ENCODE measurements around the gene HSD11B1.

Gene HSD11B1

DNA sequence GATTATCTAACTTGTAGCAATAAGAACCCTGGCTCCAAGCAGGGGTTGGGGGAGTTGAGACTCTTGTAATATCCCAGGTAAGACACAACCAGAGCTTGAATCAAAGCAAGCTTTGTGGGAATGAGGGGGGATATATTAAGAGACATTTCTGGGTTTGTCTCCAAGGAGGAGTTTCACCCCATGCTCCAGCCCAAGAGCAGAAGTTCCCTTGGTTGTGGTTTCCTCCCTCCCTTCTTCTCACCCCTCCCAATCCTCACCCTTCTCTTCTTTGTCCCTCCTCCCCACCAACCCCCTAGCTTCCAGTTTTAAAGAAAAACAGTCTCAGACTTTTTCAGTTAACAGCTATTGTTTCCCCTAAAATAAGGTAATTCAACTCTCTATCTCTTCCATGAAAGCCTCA, 63.1 kb downstream of the HSD11B1 start:
- Histone ChIP-seq H3K27ac (peak overlapping the region; percentile 76), H2AFZ (ENCODE audit: low read depth) (no peak overlapping the region), H3K36me3 (ENCODE audit: insufficient read depth) (no peaks in the 10 kb centered on the region), H3K79me2 (ENCODE audit: insufficient read depth, low read depth) (peaks cover 10% of the 10 kb centered on the region), H3K4me2 (peak overlapping the region; percentile 74), H3K4me1 (ENCODE audit: low read depth, poor library complexity, severe bottlenecking) (peaks cover 39% of the 10 kb centered on the region), H3K9ac (peak overlapping the region; percentile 0; the same call in 1 of the 2 replicates), H3K27me3 (ENCODE audit: insufficient read depth, low read depth) (no peaks in the 10 kb centered on the region), H3K4me3 (IDR thresholded peaks at IDR 0.05; ENCODE audit: insufficient read depth, low read depth, low read length) (no peak overlapping the region), H4K20me1 (ENCODE audit: insufficient read depth) (no peaks in the 10 kb centered on the region)
- TF ChIP-seq, protein P1, sequence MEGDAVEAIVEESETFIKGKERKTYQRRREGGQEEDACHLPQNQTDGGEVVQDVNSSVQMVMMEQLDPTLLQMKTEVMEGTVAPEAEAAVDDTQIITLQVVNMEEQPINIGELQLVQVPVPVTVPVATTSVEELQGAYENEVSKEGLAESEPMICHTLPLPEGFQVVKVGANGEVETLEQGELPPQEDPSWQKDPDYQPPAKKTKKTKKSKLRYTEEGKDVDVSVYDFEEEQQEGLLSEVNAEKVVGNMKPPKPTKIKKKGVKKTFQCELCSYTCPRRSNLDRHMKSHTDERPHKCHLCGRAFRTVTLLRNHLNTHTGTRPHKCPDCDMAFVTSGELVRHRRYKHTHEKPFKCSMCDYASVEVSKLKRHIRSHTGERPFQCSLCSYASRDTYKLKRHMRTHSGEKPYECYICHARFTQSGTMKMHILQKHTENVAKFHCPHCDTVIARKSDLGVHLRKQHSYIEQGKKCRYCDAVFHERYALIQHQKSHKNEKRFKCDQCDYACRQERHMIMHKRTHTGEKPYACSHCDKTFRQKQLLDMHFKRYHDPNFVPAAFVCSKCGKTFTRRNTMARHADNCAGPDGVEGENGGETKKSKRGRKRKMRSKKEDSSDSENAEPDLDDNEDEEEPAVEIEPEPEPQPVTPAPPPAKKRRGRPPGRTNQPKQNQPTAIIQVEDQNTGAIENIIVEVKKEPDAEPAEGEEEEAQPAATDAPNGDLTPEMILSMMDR (conservative IDR thresholded peaks at IDR 0.05; ENCODE audit: low read depth, low read length): peak; percentile 1; the same call in 1 of the 2 replicates

DNA sequence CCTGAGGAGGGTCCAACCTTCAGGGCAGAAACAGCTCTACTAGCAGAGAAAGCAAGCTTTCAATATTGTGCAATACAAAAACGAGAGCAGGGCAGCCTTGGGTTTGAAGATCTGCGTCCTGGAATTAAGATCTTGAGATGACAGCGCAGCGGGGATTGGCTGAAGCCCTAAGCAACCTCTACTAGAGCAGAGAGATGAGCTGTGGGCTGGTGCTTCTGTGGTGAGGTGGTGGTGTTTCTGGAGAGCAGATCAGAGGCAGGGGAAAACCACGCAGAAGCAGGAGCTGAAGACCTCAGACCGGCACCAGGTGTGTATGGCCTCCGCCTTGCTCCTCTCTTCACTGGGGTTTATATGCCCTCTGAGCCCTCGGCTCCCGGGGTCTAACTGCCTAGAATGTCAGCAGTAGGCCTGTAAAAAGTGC, 63.7 kb downstream of the HSD11B1 start:
- TF ChIP-seq, protein P1 (conservative IDR thresholded peaks at IDR 0.05; ENCODE audit: low read depth, low read length): no peak
- H3K4me2 ChIP-seq: peak overlapping the region; percentile 74
- peak overlapping the region; percentile 76 for H3K27ac ChIP-seq
- H3K9ac ChIP-seq: peak overlapping the region; percentile 48
- peaks cover 10% of the 10 kb centered on the region for H3K79me2 ChIP-seq (ENCODE audit: insufficient read depth, low read depth)
- peak overlapping the region; percentile 56; the same call in 1 of the 2 replicates for H2AFZ ChIP-seq (ENCODE audit: low read depth)
- H3K4me3 ChIP-seq (IDR thresholded peaks at IDR 0.05; ENCODE audit: insufficient read depth, low read depth, low read length): peak overlapping the region; percentile 53
- peaks cover 40% of the 10 kb centered on the region for H3K4me1 ChIP-seq (ENCODE audit: low read depth, poor library complexity, severe bottlenecking)
- no peaks in the 10 kb centered on the region for H4K20me1 ChIP-seq (ENCODE audit: insufficient read depth)
- H3K27me3 ChIP-seq (ENCODE audit: insufficient read depth, low read depth): no peaks in the 10 kb centered on the region
- H3K36me3 ChIP-seq (ENCODE audit: insufficient read depth): 0 out of 2 replicates have a peak, but pooled peaks cover 4% of the 10 kb centered on the region

GRCh38 chr1:209769171-209769904, 64.7 kb downstream of the HSD11B1 start:
- peaks cover 10% of the 10 kb centered on the region for H3K79me2 ChIP-seq (ENCODE audit: insufficient read depth, low read depth)
- H3K36me3 ChIP-seq (ENCODE audit: insufficient read depth): 0 out of 2 replicates have a peak, but pooled peaks cover 4% of the 10 kb centered on the region
- no peaks in the 10 kb centered on the region for H3K27me3 ChIP-seq (ENCODE audit: insufficient read depth, low read depth)
- TF ChIP-seq, protein P1 (conservative IDR thresholded peaks at IDR 0.05; ENCODE audit: low read depth, low read length): no peak
- peak overlapping the region; percentile 48 for H3K9ac ChIP-seq
- H3K4me3 ChIP-seq (IDR thresholded peaks at IDR 0.05; ENCODE audit: insufficient read depth, low read depth, low read length): peak overlapping the region; percentile 53
- H3K4me2 ChIP-seq: peak overlapping the region; percentile 74
- H4K20me1 ChIP-seq (ENCODE audit: insufficient read depth): no peaks in the 10 kb centered on the region
- H2AFZ ChIP-seq (ENCODE audit: low read depth): peak overlapping the region; percentile 56; the same call in 1 of the 2 replicates
- H3K4me1 ChIP-seq (ENCODE audit: low read depth, poor library complexity, severe bottlenecking): peaks cover 49% of the 10 kb centered on the region
- H3K27ac ChIP-seq: peak overlapping the region; percentile 76

GRCh38 chr1:209769971-209770370, 65.3 kb downstream of the HSD11B1 start:
- Histone ChIP-seq H3K4me3 (IDR thresholded peaks at IDR 0.05; ENCODE audit: insufficient read depth, low read depth, low read length) (peak overlapping the region; percentile 53), H3K27ac (peak overlapping the region; percentile 76), H3K9ac (peak overlapping the region; percentile 48; the same call in 1 of the 2 replicates), H4K20me1 (ENCODE audit: insufficient read depth) (no peaks in the 10 kb centered on the region), H3K4me2 (peak overlapping the region; percentile 74), H3K27me3 (ENCODE audit: insufficient read depth, low read depth) (no peaks in the 10 kb centered on the region), H3K4me1 (ENCODE audit: low read depth, poor library complexity, severe bottlenecking) (peaks cover 51% of the 10 kb centered on the region), H3K36me3 (ENCODE audit: insufficient read depth) (0 out of 2 replicates have a peak, but pooled peaks cover 4% of the 10 kb centered on the region), H2AFZ (ENCODE audit: low read depth) (peak overlapping the region; percentile 56; the same call in 1 of the 2 replicates), H3K79me2 (ENCODE audit: insufficient read depth, low read depth) (peaks cover 10% of the 10 kb centered on the region)
- TF ChIP-seq, protein P1 (conservative IDR thresholded peaks at IDR 0.05; ENCODE audit: low read depth, low read length): no peak

Data from KMS-11 (cell line).